ENCODE results near the gene MAPKAP1.

DNA sequence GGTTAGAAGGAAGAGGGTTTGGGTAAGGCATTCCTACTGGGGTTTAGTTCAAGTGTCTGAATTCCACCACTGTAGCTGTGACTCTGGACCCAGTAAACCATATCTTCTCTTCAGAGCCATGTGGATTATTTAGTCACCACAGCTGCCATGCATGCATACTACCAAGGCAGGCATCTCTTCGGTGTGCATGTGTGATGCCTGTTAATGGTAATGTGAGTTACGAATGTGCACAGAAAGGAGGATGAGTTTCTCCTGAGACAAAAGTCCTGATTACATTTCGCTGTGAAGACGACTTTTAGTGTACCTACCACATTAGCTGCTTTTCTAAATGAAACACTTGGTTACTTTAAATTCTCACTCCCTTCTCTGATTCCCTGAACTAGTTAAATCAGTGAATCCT, 49.5 kb upstream of the MAPKAP1 start:
- TF ChIP-seq EZH2phosphoT487 (IDR thresholded peaks at IDR 0.05; ENCODE audit: insufficient read depth, low read depth) (no peak), EZH2 (IDR thresholded peaks at IDR 0.05; ENCODE audit: insufficient read depth, poor library complexity, severe bottlenecking) (no peak)

Measured in GM23248 (cell line).